OCI-LY7 (cell line): ENCODE measurements around the gene NLRP13. TPM values are rescaled to one million over a fixed set of nuclear protein-coding genes. Genes with fewer than 3 reads are reported as not detected.
A peak's percentile ranks its signal among the peaks of the same experiment; 100 is the strongest.

ENCODE experiments used
- BruUV-seq: library from RNA; stranded (reverse); fragments of 400-500 nt; replicated peaks from 2 replicates; lab custom pipeline; 2021; lab: Mats Ljungman, UMichigan
- CTCF ChIA-PET: fragments of 300-600 bp; sonication (Branson Sonifier 250); formaldehyde crosslinking; loops from one replicate; lab custom pipeline; 2022; ENCODE audit warnings: antibody characterized with exemption; ENCODE audit not compliant: unreplicated experiment; lab: Charles Lee
- POLR2A ChIA-PET: fragments of 300-600 bp; sonication (Branson Sonifier 250); formaldehyde crosslinking; loops from one replicate; lab custom pipeline; 2022; ENCODE audit warnings: antibody characterized with exemption; lab: Charles Lee
- DNase-seq: peaks from one replicate; pipeline ENCODE4 v3.0.0-alpha.2; 2015; ENCODE audit warnings: low spot score
- H2AFZ ChIP-seq: fragments of 200-600 bp; sonication (generic), shearing (Covaris generic); 2 replicates; pipeline ENCODE4 v1.6.1; 2014; ENCODE audit warnings: mild to moderate bottlenecking, antibody characterized with exemption, low read length, moderate library complexity
- H3K27ac ChIP-seq: fragments of 200-600 bp; sonication (generic); 2 replicates; pipeline ENCODE4 v1.5.1; 2014; ENCODE audit warnings: mixed run types, low read depth, mild to moderate bottlenecking, moderate library complexity, low read length, inconsistent platforms; ENCODE audit not compliant: poor library complexity, severe bottlenecking
- H3K36me3 ChIP-seq: fragments of 200-600 bp; sonication (generic); 2 replicates; pipeline ENCODE4 v1.6.1; 2014; ENCODE audit warnings: mild to moderate bottlenecking, antibody characterized with exemption, low read length, moderate library complexity, mixed read lengths; ENCODE audit not compliant: insufficient read depth
- H3K4me1 ChIP-seq: fragments of 200-600 bp; sonication (generic); 2 replicates; pipeline ENCODE4 v1.5.1; 2014; ENCODE audit warnings: mild to moderate bottlenecking, low read length; ENCODE audit not compliant: insufficient read depth, poor library complexity, severe bottlenecking
- H3K4me2 ChIP-seq: fragments of 200-600 bp; sonication (generic); 2 replicates; pipeline ENCODE4 v1.6.1; 2014; ENCODE audit warnings: mild to moderate bottlenecking, low read length
- H3K4me3 ChIP-seq: fragments of 200-600 bp; sonication (generic); 2 replicates; pipeline ENCODE4 v1.5.1; 2014; ENCODE audit warnings: mild to moderate bottlenecking, low read depth, low read length; ENCODE audit not compliant: poor library complexity, severe bottlenecking
- H3K79me2 ChIP-seq: fragments of 200-600 bp; sonication (generic); 2 replicates; pipeline ENCODE4 v1.6.1; 2016; ENCODE audit warnings: low read depth, mild to moderate bottlenecking, low read length, moderate library complexity, mixed read lengths; ENCODE audit not compliant: insufficient read depth
- H3K9me2 ChIP-seq: fragments of 200-600 bp; sonication (generic); 2 replicates; pipeline ENCODE4 v1.6.1; 2016; ENCODE audit warnings: mild to moderate bottlenecking, low read length, mixed read lengths; ENCODE audit not compliant: insufficient read depth
- H3K9me3 ChIP-seq: fragments of 200-600 bp; sonication (generic); 2 replicates; pipeline ENCODE4 v1.6.1; 2014; ENCODE audit warnings: mild to moderate bottlenecking, mixed run types, low read length, mixed read lengths
- H4K20me1 ChIP-seq: fragments of 200-600 bp; sonication (generic); 2 replicates; pipeline ENCODE4 v1.6.1; 2014; ENCODE audit warnings: mild to moderate bottlenecking, antibody characterized with exemption, low read length, moderate library complexity, mixed read lengths; ENCODE audit not compliant: insufficient read depth
- CTCF ChIP-seq: fragments of 200-600 bp; sonication (generic); conservative IDR thresholded peaks from 2 replicates; pipeline ENCODE4 v1.5.1; 2014; ENCODE audit warnings: mild to moderate bottlenecking, antibody characterized with exemption, low read length, moderate library complexity, mixed read lengths
- EZH2phosphoT487 ChIP-seq: fragments of 200-600 bp; sonication (generic); IDR thresholded peaks from 2 replicates; pipeline ENCODE4 v1.6.1; 2018; ENCODE audit warnings: low read depth, borderline replicate concordance, mild to moderate bottlenecking, mixed run types, antibody characterized with exemption, low read length, moderate library complexity, mixed read lengths
- intact Hi-C: fragments of 100-400 bp; cut with micrococcal nuclease; formaldehyde crosslinking; loops from one replicate; pipeline ENCODE4 v1.10.0; 2022; ENCODE audit not compliant: unreplicated experiment
- total RNA-seq, 2 experiments: library from RNA; depleted of rRNA in 1 of 2; stranded (reverse); fragments of >200 nt in 1 of 2; shearing (Covaris generic) in 1 of 2; gene quantifications; 2 replicates each; pipeline ENCODE4 v1.2.3, GENCODE V29; 2014 to 2022

Gene NLRP13
- total RNA-seq, 2 experiments from 2014 or later = not detected

- H3K27ac ChIP-seq = no peak overlapping the region
- intact Hi-C loops = no loop called here
- H3K4me1 ChIP-seq = no peaks in the 10 kb centered on the region
- no peaks in the 10 kb centered on the region for H3K9me2 ChIP-seq
- H3K36me3 ChIP-seq = peaks cover 46% of the 10 kb centered on the region
- BruUV-seq = no TSS peak
- H3K9me3 ChIP-seq = peaks cover 9% of the 10 kb centered on the region; the same call in 1 of the 2 replicates
- no peak for DNase-seq
- POLR2A ChIA-PET = no interaction called here
- H2AFZ ChIP-seq = no peak overlapping the region
- CTCF ChIA-PET = no interaction called here
- no peak overlapping the region for H3K4me2 ChIP-seq
- TF ChIP-seq EZH2phosphoT487 = no peak
- no peak for TF ChIP-seq CTCF
- no peak overlapping the region for H3K4me3 ChIP-seq
- no peaks in the 10 kb centered on the region for H3K79me2 ChIP-seq
- no peaks in the 10 kb centered on the region for H4K20me1 ChIP-seq
Measured at GRCh38 chr19:55870736-55871135, 61.4 kb downstream of the NLRP13 start.

GRCh38 chr19:55867101-55867500 lies 65.0 kb downstream of the NLRP13 start:
- H3K36me3 ChIP-seq = peaks cover 48% of the 10 kb centered on the region
- H3K4me2 ChIP-seq = no peak overlapping the region
- H3K9me2 ChIP-seq = no peaks in the 10 kb centered on the region
- intact Hi-C loops = no loop called here
- no TSS peak for BruUV-seq
- DNase-seq = no peak
- POLR2A ChIA-PET = no interaction called here
- H2AFZ ChIP-seq = no peak overlapping the region
- H3K9me3 ChIP-seq = peaks cover 4% of the 10 kb centered on the region; the same call in 1 of the 2 replicates
- no peak overlapping the region for H3K4me3 ChIP-seq
- TF ChIP-seq CTCF (no peak), EZH2phosphoT487 (no peak)
- H3K79me2 ChIP-seq = peaks cover 15% of the 10 kb centered on the region; the same call in 1 of the 2 replicates
- peaks cover 8% of the 10 kb centered on the region for H3K4me1 ChIP-seq
- CTCF ChIA-PET = no interaction called here
- no peak overlapping the region for H3K27ac ChIP-seq
- H4K20me1 ChIP-seq = no peaks in the 10 kb centered on the region

GRCh38 chr19:55866521-55866920 lies 65.6 kb downstream of the NLRP13 start:
- peaks cover 14% of the 10 kb centered on the region for H3K4me1 ChIP-seq
- 0 out of 2 replicates have a peak overlapping the region, but pooled peaks have one; percentile 10 for H3K4me2 ChIP-seq
- ChIA-PET CTCF (no interaction called here), POLR2A (no interaction called here)
- no peak for DNase-seq
- no peaks in the 10 kb centered on the region for H4K20me1 ChIP-seq
- H3K36me3 ChIP-seq = peaks cover 42% of the 10 kb centered on the region
- peaks cover 4% of the 10 kb centered on the region; the same call in 1 of the 2 replicates for H3K9me3 ChIP-seq
- no peak for TF ChIP-seq CTCF
- no peak for TF ChIP-seq EZH2phosphoT487
- no TSS peak for BruUV-seq
- no peaks in the 10 kb centered on the region for H3K9me2 ChIP-seq
- H2AFZ ChIP-seq = no peak overlapping the region
- intact Hi-C loops = no loop called here
- H3K27ac ChIP-seq = no peak overlapping the region
- peaks cover 15% of the 10 kb centered on the region; the same call in 1 of the 2 replicates for H3K79me2 ChIP-seq
- no peak overlapping the region for H3K4me3 ChIP-seq
